H1 (cell line): ENCODE measurements around the gene KLF6. TPM values are rescaled to one million over a fixed set of nuclear protein-coding genes. Genes with fewer than 3 reads are reported as not detected.

ENCODE experiments used
- GTF2F1 ChIP-seq: IDR thresholded peaks from 2 replicates; pipeline ENCODE4 v1.6.1; 2012; ENCODE audit warnings: low read depth, low read length, improper control_type of control experiment, borderline replicate concordance
- KDM4A ChIP-seq: IDR thresholded peaks from one replicate; pipeline ENCODE4 v1.7.1; 2012; ENCODE audit warnings: low read depth, mild to moderate bottlenecking, moderate library complexity, low read length, inconsistent platforms; ENCODE audit not compliant: severe bottlenecking
- SIRT6 ChIP-seq: IDR thresholded peaks from one replicate; pipeline ENCODE4 v1.7.1; 2012; ENCODE audit warnings: low read length, inconsistent platforms
- polyA plus RNA-seq, 7 experiments: library from polyadenylated mRNA; depleted of rRNA in 3 of 7; stranded (reverse) in 5 of 7; unstranded in 2 of 7; fragments of >200 nt in 5 of 7; fragments of 200-250 nt in 2 of 7; gene quantifications; 1 replicate in 5 of 7; 2 replicates in 1 of 7; 4 replicates in 1 of 7; pipeline versions ENCODE4 v1.2.1 to v1.2.3, GENCODE V29; 2011 to 2013; ENCODE audit warnings: missing spikeins in 2 of 7, mixed read lengths in 2 of 7
- total RNA-seq: library from RNA; stranded (reverse); fragmentation: NEBNext Ultra II Directional; extraction: Animal tissue kit (Norgen Biotek cat#: 25700); gene quantifications from 2 replicates; pipeline ENCODE4 v1.2.1, GENCODE V29; 2021
- TF ChIP-seq, protein P1 (sequence below), 3 experiments: IDR thresholded peaks; 1 replicate in 2 of 3; 2 replicates in 1 of 3; pipeline versions ENCODE4 v1.5.1 to v1.6.1; 2011; ENCODE audit warnings: low read length in 3 of 3, mild to moderate bottlenecking in 3 of 3, inconsistent platforms in 2 of 3, low read depth in 1 of 3, moderate library complexity in 1 of 3; ENCODE audit not compliant: insufficient read depth in 1 of 3; ENCODE audit errors: control extremely low read depth in 1 of 3
- TF ChIP-seq, protein P2 (sequence below): fragments of 300-600 bp; sonication (generic); IDR thresholded peaks from 2 replicates; pipeline ENCODE4 v1.7.1; 2012; ENCODE audit warnings: low read length, moderate library complexity, mild to moderate bottlenecking, inconsistent platforms; ENCODE audit not compliant: insufficient replicate concordance

Gene KLF6
- total and polyA plus RNA-seq, 2 of the 8 experiments (the other 6 are each of a cell fraction or from before 2014, with no cell fraction given): 5.7 to 19.5 TPM

DNA sequence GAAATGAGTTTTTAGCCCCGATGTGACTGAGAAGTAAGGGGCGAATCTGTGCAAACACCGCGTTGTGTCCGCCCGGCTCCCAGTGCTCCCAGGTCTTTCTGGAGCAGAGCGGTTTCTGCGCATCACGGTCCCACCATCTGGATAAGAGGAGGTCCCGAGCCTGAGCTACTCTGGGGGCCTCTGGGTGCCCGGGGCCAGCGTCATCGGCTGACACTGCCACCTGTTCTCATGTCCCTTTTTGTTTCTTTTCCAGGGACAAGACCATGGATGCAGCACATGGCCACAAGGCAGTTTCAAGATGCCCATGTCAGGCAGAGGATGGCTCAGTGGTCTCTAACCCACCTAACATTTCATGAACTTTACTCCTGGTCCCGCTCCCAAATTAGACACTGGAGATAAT lies 24.9 kb downstream of the KLF6 start (continued):
- TF ChIP-seq, protein P1, sequence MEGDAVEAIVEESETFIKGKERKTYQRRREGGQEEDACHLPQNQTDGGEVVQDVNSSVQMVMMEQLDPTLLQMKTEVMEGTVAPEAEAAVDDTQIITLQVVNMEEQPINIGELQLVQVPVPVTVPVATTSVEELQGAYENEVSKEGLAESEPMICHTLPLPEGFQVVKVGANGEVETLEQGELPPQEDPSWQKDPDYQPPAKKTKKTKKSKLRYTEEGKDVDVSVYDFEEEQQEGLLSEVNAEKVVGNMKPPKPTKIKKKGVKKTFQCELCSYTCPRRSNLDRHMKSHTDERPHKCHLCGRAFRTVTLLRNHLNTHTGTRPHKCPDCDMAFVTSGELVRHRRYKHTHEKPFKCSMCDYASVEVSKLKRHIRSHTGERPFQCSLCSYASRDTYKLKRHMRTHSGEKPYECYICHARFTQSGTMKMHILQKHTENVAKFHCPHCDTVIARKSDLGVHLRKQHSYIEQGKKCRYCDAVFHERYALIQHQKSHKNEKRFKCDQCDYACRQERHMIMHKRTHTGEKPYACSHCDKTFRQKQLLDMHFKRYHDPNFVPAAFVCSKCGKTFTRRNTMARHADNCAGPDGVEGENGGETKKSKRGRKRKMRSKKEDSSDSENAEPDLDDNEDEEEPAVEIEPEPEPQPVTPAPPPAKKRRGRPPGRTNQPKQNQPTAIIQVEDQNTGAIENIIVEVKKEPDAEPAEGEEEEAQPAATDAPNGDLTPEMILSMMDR (IDR thresholded peaks at IDR 0.05; ENCODE audit: control extremely low read depth in 1 of 3, insufficient read depth in 1 of 3, low read depth in 1 of 3, low read length in 3 of 3): no peak
- TF ChIP-seq GTF2F1 (no peak), SIRT6 (no peak), KDM4A (no peak)
- TF ChIP-seq, protein P2, sequence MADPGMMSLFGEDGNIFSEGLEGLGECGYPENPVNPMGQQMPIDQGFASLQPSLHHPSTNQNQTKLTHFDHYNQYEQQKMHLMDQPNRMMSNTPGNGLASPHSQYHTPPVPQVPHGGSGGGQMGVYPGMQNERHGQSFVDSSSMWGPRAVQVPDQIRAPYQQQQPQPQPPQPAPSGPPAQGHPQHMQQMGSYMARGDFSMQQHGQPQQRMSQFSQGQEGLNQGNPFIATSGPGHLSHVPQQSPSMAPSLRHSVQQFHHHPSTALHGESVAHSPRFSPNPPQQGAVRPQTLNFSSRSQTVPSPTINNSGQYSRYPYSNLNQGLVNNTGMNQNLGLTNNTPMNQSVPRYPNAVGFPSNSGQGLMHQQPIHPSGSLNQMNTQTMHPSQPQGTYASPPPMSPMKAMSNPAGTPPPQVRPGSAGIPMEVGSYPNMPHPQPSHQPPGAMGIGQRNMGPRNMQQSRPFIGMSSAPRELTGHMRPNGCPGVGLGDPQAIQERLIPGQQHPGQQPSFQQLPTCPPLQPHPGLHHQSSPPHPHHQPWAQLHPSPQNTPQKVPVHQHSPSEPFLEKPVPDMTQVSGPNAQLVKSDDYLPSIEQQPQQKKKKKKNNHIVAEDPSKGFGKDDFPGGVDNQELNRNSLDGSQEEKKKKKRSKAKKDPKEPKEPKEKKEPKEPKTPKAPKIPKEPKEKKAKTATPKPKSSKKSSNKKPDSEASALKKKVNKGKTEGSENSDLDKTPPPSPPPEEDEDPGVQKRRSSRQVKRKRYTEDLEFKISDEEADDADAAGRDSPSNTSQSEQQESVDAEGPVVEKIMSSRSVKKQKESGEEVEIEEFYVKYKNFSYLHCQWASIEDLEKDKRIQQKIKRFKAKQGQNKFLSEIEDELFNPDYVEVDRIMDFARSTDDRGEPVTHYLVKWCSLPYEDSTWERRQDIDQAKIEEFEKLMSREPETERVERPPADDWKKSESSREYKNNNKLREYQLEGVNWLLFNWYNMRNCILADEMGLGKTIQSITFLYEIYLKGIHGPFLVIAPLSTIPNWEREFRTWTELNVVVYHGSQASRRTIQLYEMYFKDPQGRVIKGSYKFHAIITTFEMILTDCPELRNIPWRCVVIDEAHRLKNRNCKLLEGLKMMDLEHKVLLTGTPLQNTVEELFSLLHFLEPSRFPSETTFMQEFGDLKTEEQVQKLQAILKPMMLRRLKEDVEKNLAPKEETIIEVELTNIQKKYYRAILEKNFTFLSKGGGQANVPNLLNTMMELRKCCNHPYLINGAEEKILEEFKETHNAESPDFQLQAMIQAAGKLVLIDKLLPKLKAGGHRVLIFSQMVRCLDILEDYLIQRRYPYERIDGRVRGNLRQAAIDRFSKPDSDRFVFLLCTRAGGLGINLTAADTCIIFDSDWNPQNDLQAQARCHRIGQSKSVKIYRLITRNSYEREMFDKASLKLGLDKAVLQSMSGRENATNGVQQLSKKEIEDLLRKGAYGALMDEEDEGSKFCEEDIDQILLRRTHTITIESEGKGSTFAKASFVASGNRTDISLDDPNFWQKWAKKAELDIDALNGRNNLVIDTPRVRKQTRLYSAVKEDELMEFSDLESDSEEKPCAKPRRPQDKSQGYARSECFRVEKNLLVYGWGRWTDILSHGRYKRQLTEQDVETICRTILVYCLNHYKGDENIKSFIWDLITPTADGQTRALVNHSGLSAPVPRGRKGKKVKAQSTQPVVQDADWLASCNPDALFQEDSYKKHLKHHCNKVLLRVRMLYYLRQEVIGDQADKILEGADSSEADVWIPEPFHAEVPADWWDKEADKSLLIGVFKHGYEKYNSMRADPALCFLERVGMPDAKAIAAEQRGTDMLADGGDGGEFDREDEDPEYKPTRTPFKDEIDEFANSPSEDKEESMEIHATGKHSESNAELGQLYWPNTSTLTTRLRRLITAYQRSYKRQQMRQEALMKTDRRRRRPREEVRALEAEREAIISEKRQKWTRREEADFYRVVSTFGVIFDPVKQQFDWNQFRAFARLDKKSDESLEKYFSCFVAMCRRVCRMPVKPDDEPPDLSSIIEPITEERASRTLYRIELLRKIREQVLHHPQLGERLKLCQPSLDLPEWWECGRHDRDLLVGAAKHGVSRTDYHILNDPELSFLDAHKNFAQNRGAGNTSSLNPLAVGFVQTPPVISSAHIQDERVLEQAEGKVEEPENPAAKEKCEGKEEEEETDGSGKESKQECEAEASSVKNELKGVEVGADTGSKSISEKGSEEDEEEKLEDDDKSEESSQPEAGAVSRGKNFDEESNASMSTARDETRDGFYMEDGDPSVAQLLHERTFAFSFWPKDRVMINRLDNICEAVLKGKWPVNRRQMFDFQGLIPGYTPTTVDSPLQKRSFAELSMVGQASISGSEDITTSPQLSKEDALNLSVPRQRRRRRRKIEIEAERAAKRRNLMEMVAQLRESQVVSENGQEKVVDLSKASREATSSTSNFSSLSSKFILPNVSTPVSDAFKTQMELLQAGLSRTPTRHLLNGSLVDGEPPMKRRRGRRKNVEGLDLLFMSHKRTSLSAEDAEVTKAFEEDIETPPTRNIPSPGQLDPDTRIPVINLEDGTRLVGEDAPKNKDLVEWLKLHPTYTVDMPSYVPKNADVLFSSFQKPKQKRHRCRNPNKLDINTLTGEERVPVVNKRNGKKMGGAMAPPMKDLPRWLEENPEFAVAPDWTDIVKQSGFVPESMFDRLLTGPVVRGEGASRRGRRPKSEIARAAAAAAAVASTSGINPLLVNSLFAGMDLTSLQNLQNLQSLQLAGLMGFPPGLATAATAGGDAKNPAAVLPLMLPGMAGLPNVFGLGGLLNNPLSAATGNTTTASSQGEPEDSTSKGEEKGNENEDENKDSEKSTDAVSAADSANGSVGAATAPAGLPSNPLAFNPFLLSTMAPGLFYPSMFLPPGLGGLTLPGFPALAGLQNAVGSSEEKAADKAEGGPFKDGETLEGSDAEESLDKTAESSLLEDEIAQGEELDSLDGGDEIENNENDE: no peak
- TF ChIP-seq, all 59 proteins: peak for 0
